DMS153 treated with DMSO at 0.1 percent for 48 hours (cell line): ENCODE measurements around the gene WDR5B.
"Not testable (repeated sequence)": the region's sequence is repeated elsewhere in the genome, so short reads cannot be mapped to it uniquely, and the experiment has no call there.

Source experiments
- DNase-seq: peaks from one replicate; lab custom pipeline; 2025; ENCODE audit not compliant: unreplicated experiment; lab: John Stamatoyannopoulos, UW

The WDR5B gene

DNA sequence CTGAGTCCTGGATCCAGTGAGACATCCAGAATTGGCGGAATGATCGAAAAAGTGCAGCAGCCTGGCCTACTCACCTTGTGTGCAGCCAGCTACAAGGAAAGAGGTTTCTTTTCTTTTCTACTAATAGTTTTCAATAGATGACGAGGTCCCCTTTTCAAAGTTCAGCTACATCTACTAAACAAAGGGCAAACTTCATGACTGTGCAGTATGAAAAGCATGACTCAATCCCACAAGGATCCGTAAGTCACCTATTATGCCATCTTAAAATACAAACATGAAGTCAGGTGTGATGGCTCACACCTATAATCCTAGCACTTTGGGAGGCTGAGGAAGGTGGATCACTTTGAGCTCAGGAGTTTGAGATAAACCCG, 49.5 kb downstream of the WDR5B start:
- DNase-seq = no peak

DNA sequence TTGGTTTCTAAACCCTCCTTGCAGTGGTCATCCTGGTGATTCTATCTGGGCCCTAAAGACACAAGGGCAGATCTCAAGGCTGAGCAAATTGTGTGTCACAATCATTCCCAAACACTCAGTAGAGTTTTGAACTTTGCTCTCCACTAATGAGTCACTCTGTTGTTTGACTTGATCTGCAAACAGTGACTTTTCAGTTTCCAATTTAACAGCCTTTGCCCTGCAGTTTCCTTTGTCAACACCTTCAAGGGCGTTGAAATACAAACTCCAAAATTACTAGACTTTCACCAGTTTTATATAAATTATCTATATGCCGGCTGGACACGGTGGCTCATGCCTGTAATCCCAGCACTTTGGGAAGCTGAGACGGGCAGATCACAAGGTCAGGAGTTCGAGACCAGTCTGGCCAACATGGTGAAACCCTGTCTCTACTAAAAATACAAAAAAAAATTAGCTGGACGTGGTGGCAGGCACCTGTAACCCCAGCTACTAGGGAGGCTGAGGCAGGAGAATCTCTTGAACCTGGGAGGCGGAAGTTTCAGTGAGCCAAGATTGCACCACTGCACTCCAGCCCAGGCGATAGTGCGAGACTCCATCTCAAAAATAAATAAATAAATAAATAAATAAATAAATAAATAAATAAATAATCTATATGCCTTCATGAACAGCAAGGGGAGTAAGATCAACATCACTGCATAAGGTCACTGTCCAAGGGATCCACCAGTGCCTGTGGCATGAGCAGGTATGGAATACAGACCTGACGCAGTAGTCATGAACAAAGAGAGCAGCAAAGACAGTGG, 50.1 kb downstream of the WDR5B start:
- not testable (repeated sequence) for DNase-seq

GRCh38 chr3:122365073-122365472, 50.8 kb downstream of the WDR5B start:
- DNase-seq = no peak

DNA sequence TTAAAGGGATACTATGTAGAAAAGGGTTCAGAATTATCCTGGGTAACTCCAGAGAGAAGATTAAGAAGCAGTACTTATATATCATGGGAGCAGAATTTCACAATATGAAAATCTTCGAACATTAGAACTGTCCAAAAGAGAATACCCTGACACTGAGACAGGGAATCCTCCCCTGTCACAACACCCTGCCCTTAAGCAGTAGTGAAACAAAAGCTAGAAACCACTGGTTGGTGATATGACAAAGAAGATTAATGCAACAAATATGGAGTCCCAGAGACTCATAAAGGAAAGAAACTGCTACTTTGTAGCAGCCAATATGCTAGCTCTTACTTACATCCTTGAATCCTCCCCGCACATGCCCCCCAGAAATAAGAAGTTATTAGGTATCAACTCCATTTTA, 51.4 kb downstream of the WDR5B start:
- DNase-seq = no peak
